Stimulated activated CD4-positive, alpha-beta T cell treated with anti-CD3 and anti-CD28 coated beads, TNF-alpha, amount 100 ng/mL, for 1 hour (primary cell): ENCODE measurements around the gene HHIP.

ENCODE experiments used
- DNase-seq, 3 donors: peaks; one replicate each; pipeline ENCODE4 v3.0.0-alpha.2; 2020; ENCODE audit warnings: low read depth in 3 of 3, low spot score in 1 of 3

Gene HHIP, protein sequence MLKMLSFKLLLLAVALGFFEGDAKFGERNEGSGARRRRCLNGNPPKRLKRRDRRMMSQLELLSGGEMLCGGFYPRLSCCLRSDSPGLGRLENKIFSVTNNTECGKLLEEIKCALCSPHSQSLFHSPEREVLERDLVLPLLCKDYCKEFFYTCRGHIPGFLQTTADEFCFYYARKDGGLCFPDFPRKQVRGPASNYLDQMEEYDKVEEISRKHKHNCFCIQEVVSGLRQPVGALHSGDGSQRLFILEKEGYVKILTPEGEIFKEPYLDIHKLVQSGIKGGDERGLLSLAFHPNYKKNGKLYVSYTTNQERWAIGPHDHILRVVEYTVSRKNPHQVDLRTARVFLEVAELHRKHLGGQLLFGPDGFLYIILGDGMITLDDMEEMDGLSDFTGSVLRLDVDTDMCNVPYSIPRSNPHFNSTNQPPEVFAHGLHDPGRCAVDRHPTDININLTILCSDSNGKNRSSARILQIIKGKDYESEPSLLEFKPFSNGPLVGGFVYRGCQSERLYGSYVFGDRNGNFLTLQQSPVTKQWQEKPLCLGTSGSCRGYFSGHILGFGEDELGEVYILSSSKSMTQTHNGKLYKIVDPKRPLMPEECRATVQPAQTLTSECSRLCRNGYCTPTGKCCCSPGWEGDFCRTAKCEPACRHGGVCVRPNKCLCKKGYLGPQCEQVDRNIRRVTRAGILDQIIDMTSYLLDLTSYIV

GRCh38 chr4:144645631-144646522 lies at the start of gene HHIP:
HHIP (plus strand) TSS chr4:144646156; CDS start chr4:144646676, 520 bp downstream.
- no peak for DNase-seq

DNA sequence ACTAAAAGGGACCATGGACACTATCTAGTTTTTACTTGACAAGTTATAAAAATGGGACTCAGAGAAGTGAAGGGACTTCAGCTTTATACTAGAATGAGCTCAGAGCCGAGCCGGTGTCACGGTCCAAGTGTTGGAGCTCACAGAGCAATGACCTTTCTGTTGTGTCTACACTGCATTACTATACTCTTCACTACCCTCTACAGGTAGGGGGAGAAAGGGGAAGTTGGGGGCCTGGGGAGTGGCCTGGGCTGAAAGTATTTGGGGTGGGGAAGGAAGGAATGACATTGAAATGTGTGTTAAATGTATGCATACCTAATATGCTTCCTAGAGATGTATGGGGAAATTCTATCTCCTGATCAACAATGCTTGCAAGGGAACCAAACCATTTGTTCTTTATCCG lies 48.8 kb upstream of the HHIP start:
- no peak for DNase-seq

DNA sequence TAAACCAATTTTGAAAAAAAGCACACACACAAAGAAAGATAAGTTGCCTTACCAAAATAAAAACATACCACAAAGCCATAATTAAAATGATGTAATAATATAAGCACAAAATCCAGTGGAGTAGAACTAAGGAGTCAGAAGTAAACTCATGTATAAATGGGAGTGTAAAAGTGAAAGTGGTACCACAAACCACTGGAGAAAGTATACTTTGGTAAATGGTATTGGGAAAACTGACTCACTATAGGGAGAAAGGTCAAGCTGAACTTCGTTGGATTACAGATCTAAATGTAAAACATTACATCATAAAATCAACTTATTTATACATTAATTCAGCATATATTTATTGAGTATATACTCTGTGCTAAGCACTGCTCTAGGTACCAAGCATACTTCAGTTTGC lies 46.3 kb upstream of the HHIP start:
- no peak for DNase-seq

DNA sequence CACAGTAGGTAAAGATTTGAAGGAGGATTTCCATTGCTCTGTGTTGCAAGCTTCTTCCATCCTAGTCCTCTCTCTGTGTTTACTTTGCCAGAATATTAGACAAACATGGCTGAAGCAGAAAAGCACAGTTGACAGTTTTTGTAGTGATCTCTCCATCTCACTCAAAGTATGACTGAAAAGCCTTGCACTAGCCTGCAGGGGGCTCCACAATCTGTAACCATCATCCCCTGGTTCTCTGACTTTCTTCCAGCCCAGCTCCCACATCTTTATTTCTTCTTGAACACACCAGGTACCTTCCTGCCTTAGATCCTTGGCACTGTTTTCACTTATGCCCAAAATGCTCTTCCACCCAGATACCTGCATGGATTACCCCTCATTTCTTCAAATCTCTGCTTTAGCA lies 34.1 kb upstream of the HHIP start:
- no peak for DNase-seq

GRCh38 chr4:144614850-144615585 lies 30.9 kb upstream of the HHIP start:
- no peak for DNase-seq

DNA sequence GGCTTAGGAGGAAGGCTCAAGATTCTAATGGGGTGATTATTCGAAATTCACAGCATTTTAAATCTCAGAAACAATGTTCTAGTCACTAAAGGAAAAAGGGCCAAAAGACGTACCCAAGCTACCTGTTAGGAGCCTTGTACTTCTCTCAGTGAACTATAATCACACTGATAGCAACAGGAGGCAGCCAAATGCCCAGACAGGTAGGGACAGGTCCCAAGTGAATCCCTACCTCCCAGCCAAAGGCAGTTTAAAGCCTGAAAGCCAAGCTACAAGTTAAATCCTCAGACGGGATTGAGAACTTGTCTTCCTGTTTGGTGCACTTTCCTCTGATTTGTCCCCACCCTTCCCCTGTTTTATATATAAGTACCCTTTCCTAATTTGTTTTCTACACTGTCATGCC lies 24.3 kb upstream of the HHIP start:
- DNase-seq: no peak

- no peak for DNase-seq
Observed at GRCh38 chr4:144627663-144628076, 18.3 kb upstream of the HHIP start.

- DNase-seq: no peak
Observed at GRCh38 chr4:144633215-144633614, 12.7 kb upstream of the HHIP start.

DNA sequence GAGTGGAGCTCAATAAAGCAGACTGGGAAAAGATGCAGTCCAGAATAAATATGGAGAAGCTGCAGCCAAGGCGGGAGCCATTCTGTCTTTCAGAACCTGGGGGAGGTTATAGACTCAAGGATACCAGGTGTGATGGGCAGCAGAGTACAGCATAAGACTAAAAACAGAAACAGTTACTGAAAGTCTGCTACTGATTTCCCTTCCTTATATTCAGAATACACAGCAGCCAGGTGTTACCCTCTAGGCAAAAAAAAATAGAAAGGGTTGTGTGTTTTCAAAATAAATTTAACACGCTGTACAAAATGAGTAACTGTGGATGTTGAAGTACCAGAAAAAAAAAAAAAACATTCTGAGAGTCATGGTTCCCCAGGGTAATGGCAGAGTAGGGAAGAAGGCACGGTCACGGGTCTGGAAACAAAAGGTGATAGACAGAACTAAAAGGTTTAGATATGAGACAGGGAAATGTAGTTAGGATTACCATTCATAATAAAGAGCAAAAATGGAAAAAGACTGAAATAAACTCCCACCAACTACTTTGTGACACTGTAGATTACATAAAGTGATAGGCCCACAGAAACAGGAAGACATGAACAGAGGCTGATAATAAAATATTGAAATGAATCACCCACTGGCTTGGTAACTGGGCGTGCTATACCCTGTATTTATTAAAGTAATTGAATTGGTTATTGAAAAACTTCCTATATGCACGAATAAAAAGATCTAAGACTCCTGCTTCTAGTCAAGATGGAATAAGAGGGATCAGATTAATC lies 10.8 kb upstream of the HHIP start:
- DNase-seq: no peak

GRCh38 chr4:144644368-144645101 lies 1.4 kb upstream of the HHIP start:
- no peak for DNase-seq

DNA sequence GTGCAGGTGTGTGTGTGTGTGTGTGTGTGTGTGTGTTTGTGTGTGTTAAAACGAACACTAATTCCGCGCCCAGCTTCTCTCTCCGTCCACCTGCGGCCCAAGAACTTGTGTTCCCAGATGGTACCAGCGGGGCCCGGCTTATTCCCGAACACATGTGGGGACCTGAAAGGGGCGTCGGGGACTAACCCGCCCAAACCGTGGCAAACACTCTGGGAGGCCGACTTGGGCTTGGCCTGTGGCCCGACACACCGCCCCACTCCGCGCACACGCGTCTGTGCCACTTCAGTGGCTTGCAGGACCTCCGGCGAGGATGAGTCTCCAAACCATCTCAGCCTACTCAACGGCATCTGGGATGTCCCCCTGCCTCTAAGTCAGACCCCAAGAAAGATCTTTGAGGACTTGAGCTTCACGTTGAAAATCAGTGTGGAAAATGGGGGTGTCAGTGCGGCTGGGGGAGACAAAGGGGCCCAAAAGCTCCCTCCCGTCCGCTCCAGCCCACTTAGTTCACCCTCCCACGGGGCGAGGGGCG lies 790 bp upstream of the HHIP start:
- DNase-seq: no peak

DNA sequence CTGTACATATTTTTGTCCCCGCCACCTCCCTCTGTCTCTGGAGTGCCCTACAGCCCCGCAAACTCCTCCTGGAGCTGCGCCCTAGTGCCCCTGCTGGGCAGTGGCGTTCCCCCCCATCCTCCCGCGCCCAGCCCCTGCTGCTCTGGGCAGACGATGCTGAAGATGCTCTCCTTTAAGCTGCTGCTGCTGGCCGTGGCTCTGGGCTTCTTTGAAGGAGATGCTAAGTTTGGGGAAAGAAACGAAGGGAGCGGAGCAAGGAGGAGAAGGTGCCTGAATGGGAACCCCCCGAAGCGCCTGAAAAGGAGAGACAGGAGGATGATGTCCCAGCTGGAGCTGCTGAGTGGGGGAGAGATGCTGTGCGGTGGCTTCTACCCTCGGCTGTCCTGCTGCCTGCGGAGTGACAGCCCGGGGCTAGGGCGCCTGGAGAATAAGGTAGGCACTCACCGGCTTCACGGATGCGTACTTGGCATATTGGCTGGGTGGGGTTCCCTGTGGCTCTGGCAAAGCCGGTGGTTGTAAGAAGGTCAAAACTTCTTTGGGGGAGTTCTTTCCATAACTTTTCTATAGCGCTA lies 653 bp downstream of the HHIP start:
- no peak for DNase-seq

DNA sequence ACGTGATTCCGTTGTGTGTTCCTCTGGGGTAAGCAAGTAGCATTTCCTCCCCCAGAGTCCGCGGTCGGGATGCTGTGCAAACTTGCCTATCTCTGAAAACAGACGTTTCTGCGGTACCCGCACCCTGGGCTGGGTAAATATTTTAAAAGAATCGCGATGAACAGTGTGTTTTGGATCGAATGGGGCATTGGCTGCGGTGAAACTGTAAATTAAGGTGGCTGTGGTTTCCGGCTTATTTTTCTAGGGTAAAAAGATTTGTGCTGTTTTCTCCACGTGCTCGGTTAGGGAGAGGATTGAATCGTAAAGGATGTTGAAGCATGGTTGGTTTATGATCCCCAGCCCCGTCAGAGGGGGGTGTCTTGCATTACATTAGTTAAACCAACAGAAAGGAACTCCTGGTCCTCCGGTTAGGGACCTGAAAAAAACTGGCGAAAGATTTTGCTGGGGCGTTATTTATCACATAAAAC lies 1.2 kb downstream of the HHIP start:
- no peak for DNase-seq

DNA sequence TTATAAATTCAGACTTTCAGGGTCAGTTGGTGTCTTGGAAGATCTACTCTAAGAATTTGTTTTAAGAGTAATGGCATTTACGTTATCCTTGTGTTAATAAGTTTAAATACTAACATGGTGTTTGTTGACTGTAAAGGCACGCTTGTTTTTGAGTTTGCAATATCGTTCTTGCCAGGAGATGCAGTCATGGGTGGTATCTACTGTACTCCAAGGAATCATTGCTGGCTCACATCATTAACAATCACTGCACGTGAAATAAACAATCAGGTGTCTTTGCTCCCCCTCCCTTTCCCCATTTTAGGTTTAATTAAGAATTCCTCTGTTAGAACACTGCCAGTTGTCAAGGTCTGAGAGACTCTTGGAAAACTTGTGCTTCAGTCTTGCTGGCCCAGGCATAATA lies 1.6 kb downstream of the HHIP start:
- DNase-seq: no peak

DNA sequence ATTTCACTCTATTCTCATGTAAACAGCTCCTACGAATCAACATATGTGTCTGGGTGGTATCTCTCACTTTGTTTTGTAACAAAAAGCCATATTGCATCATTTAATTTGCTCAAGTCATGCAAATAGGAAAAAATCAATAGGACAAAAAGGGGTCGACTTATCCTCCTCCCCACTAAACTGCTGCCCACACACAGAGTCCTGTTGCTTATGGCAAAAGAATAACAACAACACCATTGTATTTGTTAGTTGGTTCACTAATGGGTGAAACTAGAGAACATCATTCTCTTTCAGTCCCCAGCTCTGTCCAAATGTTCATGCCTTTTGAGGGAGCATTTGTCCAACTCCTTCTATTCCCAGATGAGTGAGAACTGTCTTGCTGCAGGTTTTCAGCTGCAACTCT lies 2.1 kb downstream of the HHIP start:
- no peak for DNase-seq

DNA sequence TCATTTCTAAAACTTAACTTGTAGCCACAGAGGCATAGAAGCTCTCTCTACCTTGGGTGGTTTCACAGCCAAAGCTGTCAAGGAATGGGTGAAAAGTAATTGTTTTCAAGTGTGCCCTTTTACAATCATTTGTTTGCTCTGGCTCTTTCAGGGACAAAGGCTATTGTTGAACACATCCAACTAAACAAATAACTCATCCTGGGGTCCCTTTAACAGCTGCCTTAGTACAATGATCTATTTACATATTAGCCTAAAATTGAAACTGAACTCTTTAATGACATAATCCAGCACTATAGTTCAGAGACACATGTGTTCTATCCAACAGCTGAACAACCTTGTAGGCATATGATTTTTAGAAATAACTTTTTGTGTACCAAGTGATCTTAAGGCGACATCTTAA lies 3.7 kb downstream of the HHIP start:
- DNase-seq: no peak

DNA sequence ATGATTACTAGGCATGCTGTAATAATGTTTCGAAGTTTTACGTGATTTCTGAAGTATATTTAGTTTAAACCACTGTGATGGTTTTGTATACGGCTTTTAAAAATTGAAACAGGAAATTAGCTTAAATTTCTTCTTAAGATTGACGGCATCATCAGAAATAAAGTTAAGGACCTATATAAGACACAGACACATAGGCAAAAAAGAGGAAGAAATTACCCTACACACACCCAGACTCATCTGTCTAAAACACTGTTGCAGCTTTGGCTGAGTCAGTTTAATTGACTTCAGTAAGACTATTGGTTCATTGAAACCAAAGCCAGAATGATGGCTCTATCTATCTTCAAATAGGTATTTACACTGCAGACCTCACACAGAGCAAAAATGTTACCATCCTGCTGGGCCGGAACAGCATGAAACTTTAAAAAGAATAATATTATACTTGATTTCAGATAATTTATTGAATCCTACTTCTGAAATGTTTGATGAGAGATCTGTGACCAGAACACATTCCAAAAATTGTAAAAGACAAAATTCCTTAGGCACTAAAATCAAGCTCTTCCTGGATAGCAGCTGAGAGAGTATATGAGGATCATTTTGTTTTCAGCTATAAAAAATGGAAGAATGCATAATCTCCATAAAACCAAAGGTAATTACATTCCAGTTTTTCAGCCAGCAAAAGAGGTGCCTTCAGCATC lies 4.5 kb downstream of the HHIP start:
- DNase-seq: no peak
